Inferior parietal cortex (tissue), 1 donor: ENCODE data around the gene CMIP.

Experiments used
- DNase-seq: peaks from one replicate; pipeline ENCODE4 v3.0.0-alpha.2; 2016; ENCODE audit errors: extremely low spot score

CMIP gene

DNA sequence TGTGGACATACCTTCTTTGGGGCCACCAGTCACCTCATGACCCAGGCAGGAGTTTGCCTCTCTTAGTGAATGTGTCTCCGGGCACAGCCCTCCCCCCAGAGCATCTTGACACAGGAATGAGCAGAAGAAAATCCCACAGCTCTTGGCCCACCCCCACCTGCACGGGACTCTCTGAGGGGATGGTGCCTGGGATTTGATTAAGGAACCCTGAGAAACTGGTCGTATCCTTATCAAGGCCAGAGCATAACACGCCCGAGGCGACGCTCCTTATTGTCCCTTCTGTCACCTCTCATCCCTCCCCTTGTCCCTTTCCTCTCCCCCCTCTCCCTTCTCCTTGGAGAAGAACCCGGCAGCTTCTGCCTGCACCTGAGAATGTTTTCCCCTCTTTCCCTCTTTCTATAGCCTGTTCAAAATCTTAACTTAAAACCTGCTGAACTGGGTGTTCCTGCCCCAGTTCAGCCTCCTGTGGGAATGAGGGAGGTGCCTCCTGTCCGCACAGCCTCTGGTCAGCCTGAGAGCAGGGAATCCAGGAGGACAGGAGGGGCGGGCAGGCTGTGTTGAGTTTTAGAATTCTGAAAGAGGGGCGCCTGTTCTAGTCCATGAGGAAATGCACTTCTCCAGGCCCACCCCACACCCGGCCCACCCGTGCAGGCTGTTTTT lies 193.8 kb downstream of the CMIP start:
- DNase-seq = no peak

DNA sequence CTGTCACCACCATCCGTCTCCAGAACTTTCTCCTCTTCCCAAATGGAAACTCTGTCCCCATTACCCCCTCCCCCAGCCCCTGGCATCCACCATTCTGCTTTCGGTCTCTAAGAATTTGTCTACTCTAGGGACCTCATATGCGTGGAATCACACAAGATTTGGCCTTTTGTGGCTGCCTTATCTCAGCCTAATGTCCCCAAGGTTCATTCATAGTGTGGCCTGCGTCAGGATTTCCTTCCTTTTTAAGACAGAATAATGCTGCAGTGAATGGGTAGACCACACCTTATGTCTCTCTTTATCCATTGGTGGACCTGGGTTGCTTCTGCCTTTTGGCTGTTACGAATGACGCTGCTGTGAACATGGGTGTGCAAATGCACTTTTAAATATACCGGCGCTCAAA lies 194.7 kb downstream of the CMIP start:
- no peak for DNase-seq

DNA sequence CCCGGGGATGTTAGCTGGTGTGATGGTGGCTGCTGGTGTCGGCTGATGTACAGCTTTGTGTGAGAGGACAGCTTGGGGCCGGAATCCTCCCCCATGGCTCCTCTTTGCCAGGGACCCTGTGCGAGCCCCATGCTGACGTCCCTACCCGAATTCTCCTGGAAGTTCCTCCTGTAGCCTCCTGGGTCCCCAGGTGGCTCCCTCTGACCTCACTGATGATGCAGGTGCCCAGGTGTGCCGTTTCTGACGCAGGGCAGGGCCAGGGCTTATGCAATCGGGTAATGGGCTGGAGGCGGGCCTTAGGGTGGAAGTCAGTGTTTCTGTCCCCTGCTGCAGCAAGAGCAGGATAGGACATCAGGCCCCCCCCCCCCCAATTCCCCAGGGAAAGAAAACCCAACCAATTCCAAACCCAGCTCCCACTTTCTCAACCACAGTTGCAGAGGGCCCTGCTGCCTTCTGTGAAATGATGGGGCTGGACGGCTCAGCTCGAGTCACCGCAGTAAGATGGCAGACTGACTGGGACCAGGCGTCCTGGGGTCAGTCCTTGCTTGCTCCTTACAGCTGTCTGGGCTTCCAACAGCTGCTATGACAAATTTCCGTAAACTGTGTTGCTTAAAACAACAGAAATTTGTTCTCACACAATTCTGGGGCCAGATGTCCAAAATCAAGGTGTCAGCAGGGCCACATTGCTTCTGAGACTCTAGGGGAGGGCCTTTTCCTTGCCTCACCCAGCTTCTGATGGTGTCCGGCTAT lies 195.5 kb downstream of the CMIP start:
- DNase-seq = no peak

DNA sequence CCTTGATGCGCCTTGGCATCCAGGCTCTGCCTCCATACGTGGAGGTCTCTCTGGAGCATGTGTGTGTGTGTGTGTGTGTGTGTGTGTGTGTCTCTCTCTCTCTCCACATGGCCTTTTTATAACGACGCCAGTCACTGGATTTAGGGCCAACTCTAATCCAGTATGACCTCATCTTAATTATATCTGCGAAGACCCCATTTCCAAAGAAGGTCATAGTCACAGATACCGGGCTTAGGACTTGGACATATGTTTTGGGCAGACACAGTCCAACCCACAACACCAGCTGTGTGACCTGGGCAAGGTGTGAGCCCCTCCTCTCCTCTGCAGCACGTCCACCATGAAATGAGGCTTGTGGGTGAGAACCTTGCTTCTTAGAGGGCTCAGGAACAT lies 196.1 kb downstream of the CMIP start:
- no peak for DNase-seq

DNA sequence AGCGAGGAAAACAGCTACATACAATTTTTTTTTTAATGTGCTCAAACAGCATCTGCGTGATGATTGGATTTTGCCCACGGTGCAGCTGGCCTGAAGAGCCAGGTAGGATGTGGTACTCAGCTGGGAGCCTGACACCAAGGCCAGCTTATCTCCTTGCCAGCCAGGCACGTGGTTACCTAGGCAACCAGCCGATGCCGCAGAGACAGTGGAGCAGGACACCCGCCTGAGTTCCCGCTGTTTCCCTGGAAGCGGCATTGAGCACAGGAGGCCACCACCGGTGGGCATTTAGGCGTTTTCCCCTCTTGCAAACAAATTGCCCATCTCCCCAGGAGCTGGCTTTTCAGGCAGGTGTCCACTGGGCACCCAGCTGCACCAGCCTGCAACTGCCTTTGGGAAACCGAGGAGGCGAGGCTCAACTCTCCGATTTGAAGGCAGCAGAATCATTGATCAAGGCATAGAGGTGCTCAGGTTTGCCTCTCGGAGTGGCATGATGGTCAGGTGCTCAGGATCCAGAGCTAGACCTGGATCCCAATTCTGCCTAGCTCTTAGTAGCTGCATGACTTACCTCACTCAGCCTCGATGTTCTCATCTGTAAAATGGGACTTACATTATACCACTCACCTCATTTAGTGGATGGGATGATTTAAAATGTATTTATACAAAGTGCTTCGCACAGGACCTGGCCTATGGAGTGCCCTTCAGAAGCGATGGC lies 196.9 kb downstream of the CMIP start:
- no peak for DNase-seq

DNA sequence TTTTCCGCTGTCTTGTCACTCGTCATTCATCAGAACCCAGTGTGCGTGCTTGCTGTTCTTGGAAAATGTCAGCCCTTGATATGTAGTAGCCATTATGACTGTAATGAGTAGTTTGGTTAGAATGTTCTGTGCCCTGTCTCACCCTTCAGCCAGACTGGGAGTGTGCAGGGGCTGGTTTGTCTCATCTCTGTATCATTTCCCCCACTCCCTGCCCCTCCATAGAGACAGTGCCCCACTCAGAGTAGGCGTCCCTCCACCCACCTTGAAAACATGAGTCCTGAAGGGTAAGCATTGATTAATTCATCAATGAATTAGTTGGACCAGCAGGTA lies 197.5 kb downstream of the CMIP start:
- no peak for DNase-seq

DNA sequence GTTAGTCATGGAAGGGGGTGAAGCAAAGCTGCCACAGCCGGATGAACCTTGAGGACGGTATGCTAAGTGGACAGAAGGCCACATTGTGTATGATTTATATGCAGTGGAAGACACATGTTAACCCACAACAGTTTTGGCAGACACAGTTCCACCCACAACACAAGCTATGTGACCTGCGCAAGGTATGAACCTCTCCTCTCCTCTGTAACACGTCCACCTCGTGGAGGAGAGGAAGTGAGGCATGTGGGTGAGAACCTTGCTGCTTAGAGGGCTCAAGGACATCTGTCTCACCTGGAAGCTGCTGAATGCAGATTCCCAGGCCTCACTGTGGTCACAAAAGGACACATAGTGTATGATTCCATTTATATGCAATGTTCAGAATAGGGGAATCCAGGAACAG lies 198.3 kb downstream of the CMIP start:
- no peak for DNase-seq

DNA sequence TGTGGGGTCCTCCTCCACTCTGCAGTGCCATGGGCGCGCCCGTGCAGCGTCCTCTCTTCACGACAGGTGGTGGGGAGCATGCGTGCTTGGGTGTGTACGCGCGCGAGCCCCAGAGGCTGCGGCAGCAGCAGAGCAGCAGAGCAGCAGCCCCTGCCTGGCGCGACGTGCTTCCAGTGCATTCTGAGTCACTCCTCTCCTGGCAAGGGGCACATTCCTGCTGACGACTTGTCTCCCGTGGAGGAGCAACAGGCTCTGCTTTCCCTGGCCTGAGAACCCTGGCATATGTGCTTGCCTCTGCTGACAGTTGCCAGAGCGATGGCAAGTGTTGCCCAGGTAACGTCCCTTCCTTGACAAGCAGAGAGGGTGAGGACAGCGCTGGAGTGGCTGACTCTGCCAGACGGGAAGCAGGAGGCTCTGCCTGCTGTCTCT lies 200.7 kb downstream of the CMIP start:
- no peak for DNase-seq

DNA sequence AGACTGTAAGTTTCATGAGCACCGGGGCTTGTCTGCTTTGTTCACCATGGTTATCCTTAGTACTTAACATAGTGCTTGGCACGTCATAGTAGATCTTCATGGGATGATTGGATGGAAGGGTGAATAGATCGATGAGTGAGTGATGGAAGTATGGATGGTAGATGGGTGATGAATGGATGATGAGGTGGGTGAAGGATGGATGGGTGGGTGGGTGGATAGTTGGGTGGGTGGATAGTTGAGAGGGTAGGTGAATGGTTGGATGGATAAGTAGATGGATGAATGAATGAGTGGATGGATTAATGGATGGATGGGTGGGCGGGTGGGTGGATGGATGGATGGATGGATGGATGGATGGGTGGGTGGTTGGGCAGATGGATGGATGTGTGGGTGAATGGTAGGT lies 201.3 kb downstream of the CMIP start:
- no peak for DNase-seq

DNA sequence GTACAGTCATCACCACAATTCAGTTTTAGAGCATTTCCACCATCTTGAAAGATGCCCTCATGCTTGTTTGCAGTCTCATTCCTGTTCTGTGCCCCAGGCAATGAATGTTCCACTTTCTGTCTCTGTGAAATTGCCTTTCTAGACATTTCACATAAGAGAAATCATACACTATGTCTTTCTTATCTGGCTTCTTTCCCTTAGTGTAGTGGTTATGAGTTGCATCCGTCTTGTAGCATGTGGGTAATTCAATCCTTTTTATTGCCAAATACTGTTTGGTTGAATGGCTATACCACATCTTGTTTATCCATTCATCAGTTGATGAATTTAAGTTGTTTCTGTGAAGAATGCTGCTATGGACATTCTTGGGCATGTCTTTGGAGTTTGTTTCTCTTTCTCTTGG lies 202.0 kb downstream of the CMIP start:
- no peak for DNase-seq

DNA sequence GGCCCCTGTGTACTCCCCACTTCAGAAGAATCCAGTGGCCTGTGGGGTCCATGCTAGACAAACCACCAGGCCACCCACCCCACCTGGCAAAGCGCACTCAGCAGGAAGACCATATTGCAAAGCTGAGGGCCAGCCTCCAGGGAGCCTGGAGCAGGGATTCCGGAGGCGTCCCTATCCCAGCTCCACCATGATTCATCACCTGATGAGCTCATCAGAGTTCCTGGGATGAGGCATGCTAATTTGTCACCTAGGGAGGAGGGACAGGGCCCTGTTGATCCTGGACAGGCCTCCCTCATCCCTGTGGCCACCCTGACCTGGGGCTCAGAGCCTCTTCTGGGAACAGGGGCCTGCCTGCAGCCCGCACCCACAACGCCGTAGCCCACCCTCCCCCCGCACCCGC lies 202.9 kb downstream of the CMIP start:
- DNase-seq = no peak

DNA sequence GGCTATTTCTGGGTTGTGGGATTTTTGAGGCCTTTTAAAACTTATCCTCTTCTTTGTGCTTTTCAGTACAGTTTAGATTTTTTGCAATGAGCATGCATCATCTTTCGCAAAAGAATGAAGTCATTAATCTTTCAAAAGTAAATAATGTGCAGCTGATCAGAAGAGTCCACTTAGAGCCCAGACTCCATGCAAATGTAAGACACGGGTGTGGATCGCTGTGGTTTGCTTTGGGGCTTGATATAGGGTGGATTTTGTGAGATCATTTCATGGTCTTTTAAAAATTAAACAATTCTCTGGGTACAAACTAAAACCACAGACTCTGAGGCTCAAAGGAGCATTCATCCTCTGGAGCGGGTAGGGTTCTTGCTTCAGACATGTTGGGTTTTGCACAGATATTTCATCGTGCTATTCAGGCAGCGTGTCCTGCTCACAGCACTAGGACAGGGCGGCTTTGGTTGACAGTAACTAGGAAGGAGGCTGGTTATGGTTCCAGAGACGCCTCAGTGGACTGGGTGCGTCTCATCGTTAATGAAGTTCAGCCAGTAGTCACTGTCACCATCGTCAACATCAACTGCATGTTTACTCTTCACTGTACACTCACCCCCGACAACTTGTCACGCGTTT lies 205.1 kb downstream of the CMIP start:
- no peak for DNase-seq

DNA sequence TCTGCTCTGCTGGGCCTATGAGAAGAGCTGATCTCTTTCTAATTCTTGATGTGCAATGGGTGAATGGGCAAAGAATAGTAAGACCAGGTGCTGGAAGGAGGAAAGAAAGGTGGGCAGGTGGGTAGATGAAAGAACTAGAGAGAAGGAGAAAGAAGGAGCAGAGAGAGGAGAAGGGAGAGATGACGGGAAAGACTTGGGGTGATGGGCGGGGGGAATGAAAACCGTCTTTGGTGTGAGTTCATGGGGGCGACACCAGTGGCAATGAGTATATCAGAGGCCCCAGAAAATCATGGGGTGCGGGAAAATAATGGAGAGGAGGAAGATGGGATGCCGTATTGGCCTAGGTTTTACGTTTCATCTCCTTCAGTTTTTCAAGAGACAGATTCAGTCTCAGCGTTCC lies 205.7 kb downstream of the CMIP start:
- no peak for DNase-seq

DNA sequence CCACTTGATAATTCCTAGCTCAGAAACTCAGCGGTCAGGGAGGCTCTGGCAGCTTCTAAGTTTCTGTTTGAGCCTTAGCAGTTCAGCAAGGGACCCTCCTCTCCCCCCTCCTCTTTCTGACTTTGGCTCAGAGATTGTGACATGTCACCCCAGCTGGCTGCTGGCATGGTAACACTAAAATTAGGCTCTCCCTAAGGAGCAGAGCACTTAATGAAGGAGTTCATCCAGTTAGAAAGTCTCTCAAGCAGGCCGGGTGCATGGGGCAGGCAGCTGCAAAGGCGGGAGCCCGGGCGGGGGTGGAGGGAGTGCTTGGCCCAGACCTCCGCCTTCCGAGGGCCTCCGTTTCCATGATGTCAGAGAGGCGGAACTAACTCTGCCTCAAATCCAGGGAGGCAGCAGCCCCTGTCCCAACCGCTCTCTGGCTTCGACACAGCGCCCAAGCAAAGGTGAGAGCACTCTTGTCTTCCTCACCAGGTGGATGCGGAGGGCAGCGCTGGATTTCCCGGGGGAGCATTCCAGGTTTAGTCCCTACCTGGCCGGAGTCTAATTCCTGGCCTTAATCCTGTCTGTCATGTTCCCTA lies 206.5 kb downstream of the CMIP start:
- DNase-seq = no peak

DNA sequence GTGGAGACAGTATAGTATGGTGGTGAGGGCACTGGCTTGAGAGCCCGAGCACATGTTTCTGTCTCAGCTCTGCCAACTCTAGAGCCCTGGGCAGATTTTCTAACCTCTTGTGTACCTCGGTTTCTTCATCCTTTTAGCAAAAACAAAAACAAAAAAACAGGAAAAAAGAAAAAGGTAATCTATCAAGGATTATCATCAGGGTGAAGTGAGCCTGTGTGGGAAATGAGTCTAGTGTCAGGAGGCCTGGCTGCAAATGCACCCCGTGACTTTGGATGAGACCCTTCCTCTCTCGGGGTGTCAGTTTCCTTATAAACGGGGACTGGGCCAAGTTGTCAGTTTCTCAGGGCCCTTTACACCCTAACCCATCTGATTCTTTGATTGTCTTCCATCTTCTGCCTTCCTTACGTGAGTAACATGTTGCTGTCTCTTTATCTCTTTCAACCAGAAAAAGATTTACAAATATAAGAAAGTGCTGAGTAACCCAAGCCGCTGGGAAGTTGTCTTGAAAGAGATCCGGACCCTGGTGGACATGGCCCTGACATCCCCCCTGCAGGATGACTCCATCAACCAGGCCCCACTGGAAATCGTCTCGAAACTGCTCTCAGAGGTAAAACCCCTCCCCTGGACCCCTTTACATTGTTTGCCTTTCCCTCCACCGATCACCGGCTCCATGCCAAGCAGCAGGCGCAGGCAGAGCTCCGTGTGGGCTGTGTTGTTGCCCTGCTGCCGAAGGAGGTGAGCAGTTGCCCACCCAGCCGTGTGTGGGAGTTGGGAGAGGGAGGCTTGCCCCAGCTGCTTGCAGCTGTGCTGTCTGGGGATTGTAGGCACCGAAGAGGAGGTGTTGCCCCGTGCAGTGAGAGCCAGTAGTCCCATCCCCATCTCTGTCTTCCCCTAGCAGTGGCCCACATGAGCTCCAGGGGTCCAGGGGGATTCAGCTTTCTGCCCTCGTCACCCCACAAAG lies 207.4 kb downstream of the CMIP start:
- DNase-seq = no peak

DNA sequence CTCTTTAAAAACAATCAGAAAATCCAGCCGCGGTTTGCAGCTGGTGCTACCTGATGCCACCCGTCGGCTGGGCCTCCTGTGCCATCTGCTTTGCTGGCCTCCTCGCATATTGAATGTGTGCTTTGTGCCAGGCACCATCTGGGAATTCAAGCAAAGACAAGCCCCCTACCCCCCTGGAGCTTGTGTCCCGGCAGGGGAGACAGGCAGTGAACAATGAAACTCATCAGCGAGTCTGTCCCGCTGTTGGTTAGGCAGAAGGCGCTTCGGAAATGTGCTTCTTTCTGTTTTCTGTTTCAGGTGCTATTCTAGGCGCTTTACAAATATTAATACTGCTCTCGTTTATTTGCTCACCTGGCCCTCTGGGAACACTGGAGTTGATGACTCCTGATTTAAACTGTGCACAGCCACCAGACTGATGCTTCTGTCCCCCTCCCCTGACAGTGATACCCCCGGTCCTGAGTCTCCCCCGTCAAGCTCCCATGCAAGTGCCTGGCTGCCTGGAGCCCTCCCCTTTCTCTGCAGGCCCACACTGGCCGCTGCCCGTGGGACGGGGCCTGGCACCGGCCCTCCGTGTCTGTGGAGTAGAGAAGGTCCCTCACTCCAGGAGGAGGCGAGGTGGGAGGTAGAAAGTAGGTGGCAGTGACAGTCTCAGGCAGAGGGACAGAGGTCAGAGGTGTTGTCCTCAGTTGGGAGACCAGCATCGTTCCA lies 208.3 kb downstream of the CMIP start:
- DNase-seq = no peak

DNA sequence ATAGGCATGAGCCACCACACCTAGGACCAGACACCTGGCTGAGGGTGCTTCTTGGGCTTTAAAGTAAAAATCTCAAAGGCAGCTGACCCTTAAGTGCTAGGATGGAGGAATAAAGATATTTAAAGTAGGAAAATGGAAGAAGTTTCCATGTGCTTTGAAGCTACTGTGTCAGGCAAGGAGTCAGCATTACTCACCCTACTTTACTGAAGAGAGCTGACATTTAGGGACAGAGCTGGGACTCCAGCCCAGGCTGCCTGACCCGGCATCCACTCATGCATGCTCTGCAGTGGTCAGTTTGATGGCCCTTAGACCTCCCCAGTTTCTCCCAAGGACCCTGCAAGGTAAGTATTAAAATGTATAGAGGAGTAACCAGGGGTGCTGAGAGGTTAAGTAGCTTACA lies 209.7 kb downstream of the CMIP start:
- no peak for DNase-seq

DNA sequence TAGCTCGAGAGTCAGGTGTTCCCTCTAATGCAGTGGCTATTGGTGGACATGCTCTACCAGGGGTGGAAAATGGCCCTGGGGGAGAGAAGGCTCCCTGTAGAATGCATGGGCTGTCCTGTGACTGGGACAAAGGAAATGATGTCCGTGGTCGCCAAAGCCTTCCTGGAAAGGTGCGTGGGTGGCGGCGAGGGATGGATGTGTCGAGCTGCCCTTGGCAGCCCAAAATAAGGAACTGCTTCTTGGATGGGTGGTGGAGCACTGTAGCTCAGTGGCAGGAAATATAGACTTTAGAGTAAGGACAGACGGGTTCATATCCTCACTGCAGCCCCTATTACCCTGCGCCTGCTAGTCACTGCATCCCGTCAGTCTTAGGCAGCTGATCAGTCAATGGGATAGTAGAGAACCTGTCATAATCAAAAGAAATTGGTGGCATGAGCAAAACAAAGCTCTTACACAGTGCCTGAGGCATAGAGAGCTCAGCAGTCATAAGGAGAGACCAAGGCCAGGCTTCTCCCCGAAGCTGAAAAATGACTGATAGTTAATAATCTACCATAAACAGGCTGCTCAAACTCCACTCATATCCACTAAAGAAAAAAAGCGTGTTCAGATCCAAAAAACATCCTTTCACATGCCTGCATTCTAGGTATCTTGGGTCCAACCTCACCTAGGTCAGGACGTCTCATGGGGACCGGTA lies 211.0 kb downstream of the CMIP start:
- DNase-seq = no peak

DNA sequence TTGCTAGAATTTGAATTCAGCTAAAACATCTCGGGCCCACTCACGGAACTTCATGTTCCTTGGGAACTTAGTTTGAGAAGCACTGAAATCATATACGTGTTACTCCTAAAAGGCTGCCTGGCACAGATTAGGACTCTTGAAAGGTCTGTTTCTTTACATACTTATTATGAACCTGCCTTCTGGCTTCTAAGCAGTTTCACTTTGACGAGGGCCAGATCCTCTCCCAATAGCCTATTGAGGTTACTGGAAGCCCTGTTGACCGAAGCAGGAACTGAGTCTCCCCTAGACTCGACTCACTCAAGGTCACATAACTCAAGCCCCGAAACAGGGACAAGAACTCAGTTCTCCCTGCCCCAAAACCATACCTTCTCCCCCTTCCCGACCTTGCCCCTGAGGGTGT lies 212.6 kb downstream of the CMIP start:
- no peak for DNase-seq

DNA sequence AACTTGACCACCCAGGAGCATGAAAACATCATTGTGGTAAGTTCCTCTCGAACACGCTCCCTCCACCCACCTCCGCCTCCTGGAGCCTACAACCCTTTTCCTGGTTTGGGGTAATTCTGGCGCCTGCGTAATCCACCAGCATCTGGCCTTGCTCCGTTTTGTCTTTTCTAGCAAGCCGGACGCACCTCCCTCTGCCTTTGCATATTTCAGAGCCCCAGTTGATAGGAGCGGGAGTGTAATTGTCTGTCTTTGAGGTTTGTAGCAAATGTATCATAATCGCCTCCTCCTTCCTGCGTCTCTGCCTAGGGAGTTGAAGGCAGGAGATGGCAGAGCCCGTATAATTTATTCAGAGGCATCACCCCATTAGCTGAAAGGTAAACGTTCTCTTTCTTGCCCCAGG lies 213.2 kb downstream of the CMIP start:
- DNase-seq = peak; percentile 38
